HT-29 (cell line): ENCODE measurements around the gene HOPX. TPM values are rescaled to one million over a fixed set of nuclear protein-coding genes. Genes with fewer than 3 reads are reported as not detected.
"Not testable (repeated sequence)": the region's sequence is repeated elsewhere in the genome, so short reads cannot be mapped to it uniquely, and the experiment has no call there.

Source experiments
- DNase-seq: peaks from one replicate; pipeline ENCODE4 v3.0.0-alpha.2; 2015; ENCODE audit warnings: low spot score
- total RNA-seq: library from RNA; depleted of rRNA; stranded (reverse); fragments of >200 nt; shearing (Covaris generic); gene quantifications from 2 replicates; pipeline ENCODE4 v1.2.3, GENCODE V29; 2014

Gene HOPX
- total RNA-seq, 1 experiment from 2014 or later, result 3.0 TPM

DNA sequence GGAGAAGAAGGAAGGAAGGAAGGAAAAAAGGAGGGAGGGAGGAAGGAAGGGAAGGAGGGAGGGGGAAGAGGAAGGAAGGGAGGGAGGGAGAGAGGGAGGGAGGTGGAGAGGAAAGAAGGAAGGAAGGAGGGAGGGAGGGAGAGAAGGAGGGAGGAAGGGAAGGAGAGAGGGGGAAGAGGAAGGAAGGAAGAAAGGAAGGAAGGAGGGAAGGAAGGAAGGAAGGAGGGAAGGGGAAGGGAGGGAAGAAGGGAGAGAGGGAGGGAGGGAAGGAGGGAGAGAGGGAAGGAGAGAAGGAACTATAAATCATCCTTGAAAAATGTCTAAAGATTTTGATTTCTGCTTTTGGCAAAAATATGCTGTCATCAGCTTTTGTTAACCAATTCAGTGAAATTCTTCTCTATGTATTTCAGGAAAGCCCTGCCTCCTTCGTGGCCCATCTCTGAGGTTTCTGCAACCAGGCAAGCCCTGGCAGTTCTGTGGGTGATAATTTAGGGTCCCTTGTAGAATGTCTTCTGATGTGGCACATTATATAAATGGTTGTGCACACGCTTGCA is 7.1 kb upstream of the HOPX start:
- DNase-seq, result no peak

DNA sequence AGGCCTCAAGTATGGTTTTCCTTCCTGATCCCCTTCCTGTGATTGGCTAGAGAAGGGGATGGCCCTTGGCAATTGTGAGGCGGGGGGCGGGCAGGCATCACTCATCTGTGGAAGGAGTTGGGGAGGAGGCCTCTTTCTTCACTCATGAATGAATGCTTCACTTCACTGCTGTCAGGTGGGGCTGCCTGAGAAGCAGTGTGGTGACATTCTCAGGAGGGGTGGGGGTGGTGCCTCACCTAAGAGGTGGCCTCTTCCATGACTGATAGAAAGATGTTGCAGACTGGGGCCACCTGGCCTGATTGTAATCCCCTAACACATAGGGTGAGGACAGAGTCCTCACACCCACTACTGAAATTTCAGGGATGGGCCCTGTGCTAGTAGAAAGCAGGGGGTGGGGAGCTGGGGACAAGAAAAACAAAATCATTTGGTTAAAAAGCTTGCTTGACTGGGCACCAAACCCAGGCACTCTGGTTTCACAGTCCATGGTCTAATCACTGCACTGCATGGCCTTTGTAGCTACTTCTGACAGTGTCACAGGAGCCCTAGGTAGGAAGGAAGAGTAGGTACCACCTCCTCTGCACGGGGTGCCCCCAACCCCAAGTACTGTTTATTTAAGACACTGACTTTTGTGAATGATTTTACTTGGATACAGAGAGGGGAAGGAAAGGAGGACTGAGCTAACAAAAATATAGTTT is 5.6 kb upstream of the HOPX start:
- no peak for DNase-seq

DNA sequence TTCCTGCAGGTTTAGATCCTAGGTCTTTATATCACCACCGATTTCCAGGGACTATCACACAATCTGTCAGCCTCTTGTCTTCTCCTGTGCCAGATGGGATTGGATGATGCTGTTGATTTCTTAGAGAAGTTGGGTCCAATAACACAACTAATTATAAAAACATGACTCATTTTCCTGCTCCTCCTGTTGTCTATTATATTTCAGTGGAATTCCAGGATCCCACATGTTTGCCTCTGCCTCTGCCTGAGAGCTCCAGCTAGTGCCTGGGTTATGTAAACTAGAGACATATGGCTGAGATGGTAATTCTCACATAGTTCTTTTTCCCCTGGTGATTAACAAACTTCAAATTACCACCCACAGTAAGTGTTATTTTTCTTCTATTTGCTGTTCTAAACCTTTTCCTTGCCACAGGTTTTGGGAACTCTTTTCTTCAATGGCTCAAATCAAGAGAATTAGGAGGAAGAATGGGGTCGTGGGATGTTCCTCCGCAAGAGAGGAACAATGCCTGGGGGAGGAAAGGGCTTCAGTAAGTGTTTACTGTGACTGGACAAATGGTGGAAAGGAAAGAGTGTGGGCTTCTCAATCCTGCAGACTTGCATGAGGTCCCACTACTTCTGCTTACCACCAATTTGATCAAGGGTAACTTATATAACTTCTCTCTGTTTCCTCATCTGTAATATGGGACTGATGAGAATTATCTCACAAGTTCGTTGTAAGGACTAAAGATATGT is 3.4 kb upstream of the HOPX start:
- DNase-seq, result no peak

DNA sequence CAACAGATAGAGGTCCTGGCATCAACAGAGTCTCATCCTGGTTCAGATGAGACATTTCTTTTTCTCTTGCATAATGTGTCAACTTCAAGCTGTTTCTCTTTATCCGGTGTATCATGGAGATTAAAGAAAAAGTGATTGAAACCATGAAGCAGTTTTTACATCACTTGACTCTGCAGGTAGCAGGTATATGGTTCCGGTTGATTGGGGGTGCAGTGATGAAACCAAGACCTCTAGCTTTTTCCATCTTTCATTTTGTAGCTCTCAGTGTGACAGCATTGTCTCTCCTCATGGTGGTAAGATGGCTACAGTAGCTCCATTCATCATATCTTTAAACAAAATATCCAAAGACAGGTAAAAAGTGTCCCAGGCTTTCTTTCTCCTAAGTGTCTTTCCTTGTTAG is 2.4 kb upstream of the HOPX start:
- DNase-seq, result no peak

DNA sequence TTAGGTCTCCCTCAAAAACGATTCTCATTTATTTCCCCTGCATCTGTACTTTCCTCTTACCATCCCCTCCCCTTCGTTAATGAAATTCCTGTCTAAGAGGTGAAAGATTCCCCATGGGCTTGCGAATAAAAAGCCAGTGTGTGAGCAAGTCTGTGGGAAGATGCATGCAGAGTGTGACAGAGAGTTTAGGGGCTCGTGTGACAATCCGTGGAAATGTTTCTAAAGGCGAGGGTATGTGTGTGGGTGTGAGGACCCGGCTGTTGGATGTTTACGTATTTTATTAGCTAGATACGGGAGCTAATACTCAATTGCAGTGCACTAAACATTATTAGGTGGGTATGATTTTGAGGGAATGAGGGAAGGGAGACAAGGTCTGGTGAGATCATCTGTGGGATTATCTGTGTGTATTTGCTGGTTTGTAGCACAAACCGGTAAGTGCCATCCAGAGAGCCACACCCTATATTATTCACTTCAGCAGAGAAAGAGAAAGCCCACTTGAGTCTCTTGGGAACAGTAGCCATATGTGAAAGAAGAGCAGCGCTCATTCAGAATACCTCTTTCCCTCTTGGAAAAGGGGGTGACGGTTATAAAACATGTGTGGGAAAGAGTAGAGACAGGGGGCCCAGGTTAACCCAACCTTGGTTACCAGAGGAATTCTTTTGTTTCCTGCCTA is 893 bp upstream of the HOPX start:
- DNase-seq, result peak; percentile 4

DNA sequence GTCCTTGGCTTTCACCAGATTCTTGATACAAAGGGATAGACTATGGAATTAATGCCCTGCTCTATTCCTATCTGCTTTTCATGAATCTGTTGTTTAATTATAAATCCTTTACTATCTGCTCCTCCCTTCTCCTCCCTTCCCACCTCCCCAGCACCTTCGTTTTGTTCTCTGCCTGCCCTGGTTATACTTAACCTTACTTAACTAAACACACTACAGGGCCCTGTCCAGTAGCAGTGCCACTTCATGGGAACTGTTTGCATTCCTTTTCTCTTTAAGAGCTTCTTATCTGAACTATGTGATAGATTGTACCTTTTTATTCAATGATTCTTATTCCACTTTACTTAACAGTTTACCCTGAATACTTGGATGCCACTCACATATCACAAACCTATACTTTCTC is 830 bp downstream of the HOPX start:
- peak; percentile 32 for DNase-seq

DNA sequence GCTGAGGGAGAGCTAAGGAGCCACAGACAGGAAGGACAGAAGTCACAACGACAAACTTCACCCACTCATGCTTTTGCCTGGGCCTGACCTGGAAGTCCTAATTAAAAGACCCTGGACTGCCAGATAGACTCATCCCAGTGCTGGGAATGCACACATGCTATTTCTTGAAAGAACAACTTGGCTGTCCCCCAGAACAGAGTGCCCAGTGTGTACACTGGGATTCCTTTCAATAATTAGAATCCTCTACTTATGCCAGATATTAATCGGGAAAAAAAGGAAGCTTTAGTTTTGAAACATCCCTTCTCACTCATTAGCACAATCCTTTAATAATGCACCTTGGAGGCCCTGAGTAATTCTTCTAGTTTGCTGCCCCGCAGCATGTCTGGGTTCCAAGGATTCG is 3.4 kb downstream of the HOPX start:
- DNase-seq, result no peak

DNA sequence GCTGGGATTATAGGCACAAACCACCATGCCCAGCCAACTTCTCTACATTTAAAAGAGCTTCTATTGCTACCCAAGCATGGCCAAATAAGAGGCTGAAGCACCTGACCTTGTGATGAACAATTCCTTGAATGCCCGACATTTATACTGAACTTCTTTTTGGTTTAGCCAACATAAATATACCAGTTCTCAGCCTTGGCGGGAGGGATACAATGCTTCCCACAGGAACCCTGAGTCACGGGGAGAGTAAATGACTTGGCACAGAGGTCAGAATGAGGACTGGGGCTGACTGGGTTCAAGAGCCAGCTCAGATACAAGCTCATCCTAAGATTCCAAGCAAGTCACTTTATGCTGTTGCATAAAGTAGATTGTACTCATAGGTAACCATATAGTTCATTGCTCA is 6.1 kb downstream of the HOPX start:
- DNase-seq, result no peak

DNA sequence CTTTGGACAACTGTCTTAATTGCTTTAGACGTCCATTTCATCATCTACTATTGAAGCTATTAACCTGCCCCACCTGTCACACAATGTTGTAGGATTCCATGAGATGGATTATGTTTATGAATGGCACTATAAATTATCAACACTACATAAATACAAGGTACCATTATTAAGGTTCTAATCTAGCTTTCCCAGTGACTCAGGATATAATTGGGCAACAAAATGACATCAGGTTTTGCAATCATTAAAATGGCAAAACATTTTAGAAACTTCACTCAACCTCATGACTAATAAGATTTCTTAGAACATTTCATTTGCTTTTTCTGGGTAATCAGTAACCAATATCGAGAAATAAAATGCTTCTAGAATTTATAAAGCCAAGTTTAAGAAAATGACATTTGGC is 9.2 kb downstream of the HOPX start:
- peak; percentile 4 for DNase-seq

DNA sequence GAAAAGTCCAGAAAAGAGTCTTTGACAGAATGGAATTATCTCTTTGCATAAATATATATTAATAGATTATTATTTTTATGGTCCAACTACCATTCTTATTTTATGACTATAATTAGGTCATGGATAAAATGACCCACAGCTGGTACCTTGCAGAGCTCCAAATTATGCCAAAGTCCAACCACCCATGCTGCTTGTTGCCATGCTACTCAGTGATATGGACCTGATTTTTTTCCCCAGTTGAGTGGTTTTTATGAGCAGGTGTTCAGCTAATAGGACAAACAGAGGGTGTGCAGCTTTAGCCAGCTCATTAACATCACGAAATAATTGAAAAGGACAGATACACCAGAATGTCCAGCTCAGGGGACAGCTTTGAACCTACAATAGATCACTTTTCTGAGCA is 9.7 kb downstream of the HOPX start:
- DNase-seq, result no peak

DNA sequence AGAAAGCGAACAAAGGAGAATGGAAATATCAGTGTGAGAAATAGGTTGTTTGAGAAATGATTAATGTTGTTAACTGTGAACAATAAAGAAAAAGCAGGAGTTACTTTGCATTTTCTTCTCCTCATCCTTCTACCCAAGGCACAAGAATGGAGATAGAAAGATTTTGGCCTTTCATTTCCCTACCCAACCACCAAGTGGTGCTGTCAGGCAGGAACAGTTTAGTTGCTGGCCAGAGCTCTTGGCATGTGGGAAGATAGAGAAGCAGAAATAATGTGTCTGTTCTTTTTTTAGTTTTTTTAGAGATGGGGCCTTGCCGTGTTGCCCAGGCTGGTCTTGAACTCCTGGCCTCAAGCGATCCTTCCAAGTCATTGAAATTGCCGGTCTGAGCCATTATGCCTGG is 12.8 kb downstream of the HOPX start:
- peak; percentile 41 for DNase-seq

DNA sequence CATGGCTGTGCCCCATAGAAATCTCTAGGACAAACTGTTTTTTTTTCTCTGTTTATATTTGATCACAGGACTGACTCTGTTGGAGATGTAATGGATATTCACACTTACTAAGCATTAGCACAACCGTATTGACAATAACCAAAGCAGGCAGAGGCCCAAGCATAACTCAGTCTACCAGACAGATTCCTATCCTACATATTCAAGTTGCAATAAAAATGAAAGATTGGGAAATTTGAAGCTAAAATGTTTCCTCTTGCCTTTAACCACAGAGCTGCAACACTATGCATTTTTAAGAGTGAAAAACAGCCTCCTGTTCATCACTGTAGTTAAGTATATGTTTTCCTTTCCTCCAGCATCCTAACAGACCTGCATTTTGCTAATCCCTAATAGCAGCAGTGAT is 13.7 kb downstream of the HOPX start:
- not testable (repeated sequence) for DNase-seq

DNA sequence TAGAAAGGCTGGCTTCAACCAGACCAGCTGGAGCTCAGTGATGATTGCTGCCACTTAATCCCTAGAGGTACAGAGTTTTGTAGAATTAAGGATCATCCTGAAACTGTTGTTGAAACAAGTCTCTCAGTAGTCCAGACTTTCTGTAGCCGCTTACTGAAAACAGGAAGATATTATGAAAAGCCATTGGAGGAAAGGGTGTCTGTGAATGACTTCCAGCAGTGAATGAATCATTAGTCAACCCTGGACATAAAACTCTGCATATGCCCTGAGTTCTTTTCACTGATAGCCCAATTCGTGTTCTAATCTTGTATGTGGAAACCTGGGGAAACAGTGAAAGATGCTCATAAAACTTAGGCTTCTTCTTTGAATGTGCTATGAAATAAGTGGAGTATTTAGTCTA is 14.8 kb downstream of the HOPX start:
- no peak for DNase-seq

DNA sequence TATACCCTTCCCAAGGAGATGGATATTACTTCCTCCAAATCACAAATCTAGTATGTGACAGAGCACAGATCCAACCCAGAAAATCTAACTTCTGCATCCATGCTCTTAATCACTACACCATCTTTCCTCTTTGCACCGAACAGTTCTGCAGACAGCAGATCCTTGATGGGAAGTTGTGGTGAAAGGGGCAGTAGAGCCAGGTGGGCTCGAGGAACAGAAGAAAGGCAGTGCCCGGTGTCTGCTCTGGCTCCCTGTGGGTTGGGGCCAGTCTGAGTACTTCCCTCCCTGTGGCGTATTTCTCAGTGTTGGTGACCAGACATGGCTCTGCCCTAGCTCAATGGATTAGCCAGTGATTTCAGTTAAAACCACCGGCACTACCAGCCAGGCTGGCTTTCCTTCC is 15.3 kb downstream of the HOPX start:
- no peak for DNase-seq

DNA sequence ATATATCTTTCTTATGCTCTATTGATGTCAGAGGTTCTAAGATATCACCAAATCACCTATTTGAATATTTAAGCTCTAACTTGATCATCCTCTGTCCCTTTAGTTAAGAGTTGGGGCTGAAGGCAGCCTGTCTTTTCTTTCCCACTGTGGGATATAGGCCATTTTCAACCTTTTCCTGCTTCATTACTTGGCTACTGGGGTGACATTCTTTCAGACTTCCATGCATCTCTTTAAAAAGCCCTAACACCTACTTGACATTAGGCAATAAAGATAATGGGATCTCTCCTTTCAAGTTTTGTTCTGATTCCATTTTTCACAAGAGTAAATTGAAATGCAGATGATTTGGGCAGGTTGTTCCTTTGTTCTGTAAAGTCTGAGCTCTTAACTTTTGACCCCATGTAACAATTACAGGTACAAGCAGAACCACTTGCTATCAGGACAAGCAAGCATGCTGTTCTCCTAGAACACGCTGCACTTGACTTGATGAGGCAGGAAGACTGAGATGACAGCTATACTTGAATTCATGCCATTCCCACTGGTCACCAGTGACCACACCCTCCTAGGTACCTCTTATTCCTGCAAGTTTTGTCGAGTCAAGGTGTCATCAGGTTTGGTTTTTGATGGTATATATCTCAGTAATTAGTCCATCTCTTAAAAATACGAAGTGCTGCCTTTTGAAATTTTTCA is 18.2 kb downstream of the HOPX start:
- DNase-seq, result no peak

DNA sequence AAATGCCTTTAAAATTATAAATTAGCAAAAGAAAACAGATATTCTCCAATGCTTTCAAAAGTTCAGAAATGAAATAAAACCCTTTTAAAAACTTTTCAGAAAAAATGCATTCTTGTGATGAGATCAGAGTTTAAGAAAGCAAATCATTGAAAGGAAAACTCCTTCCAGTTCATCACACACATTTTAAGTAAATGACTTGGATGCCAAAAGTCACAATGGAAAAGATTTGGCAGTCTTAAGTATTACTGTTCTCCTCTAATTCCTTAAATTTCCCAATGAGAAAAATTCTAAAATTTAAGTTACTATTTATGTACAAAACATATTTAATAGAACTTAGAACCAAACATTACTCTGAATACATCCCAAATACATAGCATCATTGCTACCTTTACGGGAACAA is 21.1 kb downstream of the HOPX start:
- DNase-seq, result no peak

DNA sequence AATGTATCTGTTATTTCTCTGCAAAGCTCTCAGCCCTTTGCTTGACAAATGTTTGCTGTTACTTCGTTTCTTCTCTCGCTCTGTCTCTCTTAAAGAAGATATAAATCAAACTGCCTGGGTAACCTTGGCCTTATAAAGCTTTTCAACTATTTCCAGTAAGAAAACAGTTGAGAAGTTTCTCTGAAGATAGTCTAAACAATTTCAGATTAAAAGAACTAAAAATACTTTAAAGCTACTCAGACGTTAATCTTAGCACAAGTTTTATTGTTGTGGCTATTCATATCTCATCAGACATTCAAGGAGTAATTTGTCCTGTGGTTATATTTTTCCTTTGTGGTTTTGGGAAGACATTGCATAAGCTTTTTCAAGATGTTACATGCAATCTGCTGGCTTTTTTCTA is 22.6 kb downstream of the HOPX start:
- no peak for DNase-seq

DNA sequence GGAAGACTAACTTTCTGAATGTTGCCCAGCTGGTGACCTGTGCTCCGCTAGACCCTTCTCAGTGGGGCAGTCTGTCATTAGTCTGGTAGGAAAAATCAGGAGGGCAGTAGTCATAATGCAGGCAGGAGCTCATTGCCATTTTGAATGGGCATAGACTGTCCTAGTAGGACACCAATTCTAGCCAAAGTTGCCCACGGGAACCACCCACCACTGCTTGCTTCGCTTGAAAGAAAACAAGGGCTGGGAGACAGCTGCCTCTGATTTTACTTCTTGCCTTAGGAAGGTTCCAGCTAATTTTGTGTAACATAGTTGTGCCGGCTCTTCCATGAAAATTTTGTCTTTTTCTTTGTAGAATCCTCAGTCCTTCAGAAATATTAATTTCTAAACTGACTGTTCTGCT is 23.3 kb downstream of the HOPX start:
- no peak for DNase-seq

DNA sequence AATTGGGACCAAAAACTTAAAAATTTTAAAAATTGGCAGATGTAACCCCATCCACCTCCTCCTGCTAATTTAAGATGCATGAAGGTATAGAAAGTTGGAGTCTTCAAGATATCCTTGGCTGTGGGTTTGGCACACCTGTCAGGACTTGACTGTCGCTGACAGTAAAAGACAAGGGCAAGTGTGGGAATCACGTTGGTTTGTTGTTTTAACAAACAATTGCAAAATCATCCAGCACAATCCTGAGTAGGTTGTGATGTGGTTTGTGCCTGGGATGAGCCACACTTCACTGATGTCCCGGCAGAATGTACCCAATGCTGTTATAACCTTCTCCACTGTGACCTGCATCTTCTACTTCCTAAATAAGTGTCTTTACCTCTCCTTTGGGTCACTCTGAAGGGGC is 24.0 kb downstream of the HOPX start:
- DNase-seq, result no peak

DNA sequence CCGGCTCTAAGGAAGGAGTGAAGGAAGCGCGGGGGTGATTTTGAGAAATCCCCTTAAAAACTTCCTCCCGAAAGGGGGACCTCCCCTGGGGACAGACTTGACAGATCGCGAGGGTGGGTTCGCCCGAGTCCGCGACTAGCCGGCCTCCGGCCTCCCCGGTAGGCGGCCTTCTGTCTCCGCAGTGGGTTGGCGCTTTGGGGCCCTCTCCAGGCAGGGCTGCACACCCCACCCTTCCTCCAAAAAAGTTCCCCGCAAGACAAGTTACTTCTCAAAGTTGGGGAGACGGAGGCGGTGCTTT is 24.8 kb downstream of the HOPX start:
- no peak for DNase-seq

DNA sequence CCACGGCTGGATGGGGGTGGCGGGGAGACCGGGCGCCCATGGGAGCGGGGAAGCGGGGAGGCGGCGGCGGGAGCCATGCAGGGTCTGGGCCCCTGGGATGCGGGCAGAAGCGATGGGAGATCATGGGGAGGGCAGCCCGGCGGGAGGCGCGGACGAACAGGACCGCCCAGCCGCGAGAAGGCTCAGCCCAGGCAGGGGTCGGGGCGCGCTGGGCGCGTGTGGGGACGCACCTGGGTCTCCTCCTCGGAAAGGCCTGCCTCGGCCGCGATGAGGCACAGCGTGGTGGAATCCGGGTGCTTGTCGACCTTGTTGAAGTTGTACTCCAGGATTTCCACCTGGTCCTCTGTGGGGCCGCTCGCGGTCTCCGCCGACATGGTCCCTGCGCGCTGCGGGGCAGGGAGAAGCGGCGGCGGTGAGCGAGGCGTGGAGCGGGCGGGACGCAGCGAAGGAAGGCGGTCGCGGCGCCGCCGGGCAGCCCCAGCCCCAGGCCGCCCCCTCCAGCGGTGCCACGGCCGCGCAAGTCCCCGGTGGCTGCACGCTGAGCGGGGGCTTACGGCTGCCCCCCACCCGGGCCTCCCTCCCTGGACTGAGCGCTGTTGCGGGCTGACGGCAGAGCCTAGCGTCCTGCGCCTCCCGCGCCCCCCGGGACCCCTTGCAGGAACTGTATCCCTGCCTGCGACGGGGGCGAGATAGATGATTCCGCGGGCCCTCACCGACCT is 25.3 kb downstream of the HOPX start:
- no peak for DNase-seq

DNA sequence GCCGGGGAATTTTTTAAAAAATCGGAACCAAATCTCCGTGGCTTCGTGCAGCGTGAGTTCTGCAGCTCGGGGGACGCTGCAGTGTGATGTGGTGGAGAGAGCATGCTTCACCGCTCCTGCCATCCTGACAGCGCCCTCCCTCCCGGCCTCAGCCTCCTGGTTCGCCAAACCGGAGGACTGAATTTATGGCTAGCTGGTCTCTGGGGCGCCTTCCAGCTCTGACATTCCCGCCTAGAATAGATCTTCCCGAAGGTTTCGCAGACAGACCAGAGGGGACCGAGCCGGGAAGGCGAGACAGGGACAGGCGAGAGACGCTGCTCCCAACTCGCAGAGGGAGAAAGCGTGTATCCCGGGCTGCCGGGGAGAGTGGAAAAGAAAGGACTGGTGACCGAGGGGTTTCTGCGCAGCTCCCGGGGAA is 25.9 kb downstream of the HOPX start:
- DNase-seq, result no peak
